Daoy (cell line): Measurements from ENCODE around the gene CAPN8. TPM values are rescaled to one million over a fixed set of nuclear protein-coding genes. Genes with fewer than 3 reads are reported as not detected.
A peak's percentile ranks its signal among the peaks of the same experiment; 100 is the strongest.
"Not testable (repeated sequence)": the region's sequence is repeated elsewhere in the genome, so short reads cannot be mapped to it uniquely, and the experiment has no call there.

Experiments used
- DNase-seq: peaks from one replicate; pipeline ENCODE4 v3.0.0-alpha.2; 2015; ENCODE audit warnings: low read depth
- total RNA-seq: library from RNA; depleted of rRNA; stranded (reverse); fragments of >200 nt; shearing (Covaris generic); gene quantifications from 2 replicates; pipeline ENCODE4 v1.2.3, GENCODE V29; 2014

The CAPN8 gene
- total RNA-seq, 1 experiment from 2014 or later, result not detected

GRCh38 chr1:223525957-223526356 lies 139.5 kb downstream of the CAPN8 start:
- DNase-seq, result no peak

- DNase-seq, result no peak
Measured at GRCh38 chr1:223525546-223525945, 140.0 kb downstream of the CAPN8 start.

GRCh38 chr1:223524930-223525451 lies 140.5 kb downstream of the CAPN8 start:
- no peak for DNase-seq

GRCh38 chr1:223521150-223521549 lies 144.4 kb downstream of the CAPN8 start:
- DNase-seq, result no peak

- no peak for DNase-seq
Measured at GRCh38 chr1:223520200-223520599, 145.3 kb downstream of the CAPN8 start.

GRCh38 chr1:223519116-223519515 lies 146.4 kb downstream of the CAPN8 start:
- DNase-seq, result no peak

- DNase-seq, result not testable (repeated sequence)
Measured at GRCh38 chr1:223518553-223518952, 146.9 kb downstream of the CAPN8 start.

- DNase-seq, result no peak
Measured at GRCh38 chr1:223515926-223516325, 149.6 kb downstream of the CAPN8 start.

- no peak for DNase-seq
Measured at GRCh38 chr1:223515421-223515820, 150.1 kb downstream of the CAPN8 start.

- no peak for DNase-seq
Measured at GRCh38 chr1:223514644-223515043, 150.9 kb downstream of the CAPN8 start.

- DNase-seq, result no peak
Measured at GRCh38 chr1:223513309-223513708, 152.2 kb downstream of the CAPN8 start.

GRCh38 chr1:223512057-223512456 lies 153.4 kb downstream of the CAPN8 start:
- DNase-seq, result no peak

GRCh38 chr1:223508796-223509195 lies 156.7 kb downstream of the CAPN8 start:
- DNase-seq, result no peak

- DNase-seq, result peak; percentile 97
Measured at GRCh38 chr1:223504741-223505140, 160.8 kb downstream of the CAPN8 start.

- DNase-seq, result no peak
Measured at GRCh38 chr1:223503348-223503747, 162.2 kb downstream of the CAPN8 start.

GRCh38 chr1:223500560-223501425 lies 164.7 kb downstream of the CAPN8 start:
- DNase-seq, result peak; percentile 99

- no peak for DNase-seq
Measured at GRCh38 chr1:223496883-223497282, 168.6 kb downstream of the CAPN8 start.

GRCh38 chr1:223494926-223495645 lies 170.4 kb downstream of the CAPN8 start:
- DNase-seq, result no peak

GRCh38 chr1:223492044-223492443 lies 173.5 kb downstream of the CAPN8 start:
- no peak for DNase-seq
